HCT116 (cell line): ENCODE results near the gene DHX40. TPM values are rescaled to one million over a fixed set of nuclear protein-coding genes. Genes with fewer than 3 reads are reported as not detected.

Experiments used
- ATAC-seq: fragments of 200-7000 bp; cut with Tn5 transposase; 2 replicates; pipeline ENCODE4 v1.9.1; 2020; ENCODE audit warnings: mild to moderate bottlenecking, moderate library complexity
- BruUV-seq: library from RNA; stranded (reverse); fragments of 400-500 nt; replicated peaks from 2 replicates; lab custom pipeline; 2021; lab: Mats Ljungman, UMichigan
- CTCF ChIA-PET: fragments of 300-600 bp; sonication (Branson Sonifier 250); formaldehyde crosslinking; loops from one replicate; lab custom pipeline; 2021; ENCODE audit warnings: antibody characterized with exemption; lab: Charles Lee
- POLR2A ChIA-PET: fragments of 300-600, 350-600 bp; sonication (Branson Sonifier 250); formaldehyde crosslinking; loops from one replicate; lab custom pipeline; 2021; ENCODE audit warnings: antibody characterized with exemption; lab: Charles Lee
- RAD21 ChIA-PET, 2 experiments: fragments of 300-600 bp; sonication (Branson Sonifier 250); formaldehyde crosslinking; loops; one replicate each; lab custom pipeline; 2023; ENCODE audit warnings: low total read pairs in 2 of 2; ENCODE audit not compliant: uncharacterized antibody in 2 of 2, unreplicated experiment in 2 of 2, low non-redundant PET in 1 of 2; lab: Charles Lee
- DNase-seq: peaks from one replicate; pipeline ENCODE4 v3.0.0-alpha.2; 2010; ENCODE audit warnings: low read depth, low spot score
- H2AFZ ChIP-seq: fragments of 200-600 bp; shearing (Covaris generic), sonication (generic); 2 replicates; pipeline ENCODE4 v1.6.1; 2017; ENCODE audit warnings: low read depth, mixed run types, mixed read lengths, antibody characterized with exemption, low read length; ENCODE audit not compliant: poor library complexity, severe bottlenecking
- H3K27ac ChIP-seq: 2 replicates; pipeline ENCODE4 v1.5.1; 2012; ENCODE audit warnings: low read depth, low read length
- H3K27me3 ChIP-seq: fragments of 200-600 bp; sonication (generic); 2 replicates; pipeline ENCODE4 v1.6.1; 2016; ENCODE audit warnings: mixed run types, low read length, mixed read lengths; ENCODE audit not compliant: insufficient read depth
- H3K36me3 ChIP-seq, 2 experiments: fragments of 200-500 bp in 1 of 2; fragments of 200-600 bp in 1 of 2; sonication (Bioruptor generic) in 1 of 2; sonication (generic) in 1 of 2; 2 replicates each; pipeline versions ENCODE4 v1.5.1 to v1.6.1; 2014 to 2016; ENCODE audit warnings: low read length in 2 of 2, inconsistent platforms in 1 of 2, mixed read lengths in 1 of 2, mixed run types in 1 of 2; ENCODE audit not compliant: insufficient read depth in 2 of 2, control insufficient read depth in 1 of 2
- H3K4me1 ChIP-seq, 2 experiments: fragments of 200-600 bp in 1 of 2; sonication (generic) in 1 of 2; 2 replicates each; pipeline versions ENCODE4 v1.5.1 to v1.6.1; 2012 to 2017; ENCODE audit warnings: low read length in 2 of 2, inconsistent platforms in 1 of 2, mild to moderate bottlenecking in 1 of 2, mixed read lengths in 1 of 2, mixed run types in 1 of 2, moderate library complexity in 1 of 2; ENCODE audit not compliant: insufficient read depth in 2 of 2, control insufficient read depth in 1 of 2
- H3K4me2 ChIP-seq: fragments of 200-600 bp; sonication (generic); 2 replicates; pipeline ENCODE4 v1.6.1; 2017; ENCODE audit warnings: mixed run types, low read length, mixed read lengths
- H3K4me3 ChIP-seq, 2 experiments: fragments of 200-600 bp in 1 of 2; sonication (generic) in 1 of 2; replicated peaks in 1 of 2; 2 replicates each; pipeline ENCODE4 v1.5.1; 2011 to 2016; ENCODE audit warnings: low read length in 2 of 2, control low read depth in 1 of 2, low read depth in 1 of 2, mild to moderate bottlenecking in 1 of 2, mixed read lengths in 1 of 2, mixed run types in 1 of 2
- H3K79me2 ChIP-seq: fragments of 200-600 bp; sonication (generic); 2 replicates; pipeline ENCODE4 v1.6.1; 2017; ENCODE audit warnings: mild to moderate bottlenecking, mixed run types, low read length, moderate library complexity, mixed read lengths; ENCODE audit not compliant: insufficient read depth
- H3K9ac ChIP-seq: fragments of 200-600 bp; sonication (generic); 2 replicates; pipeline ENCODE4 v1.6.1; 2016; ENCODE audit warnings: low read length, mixed read lengths
- H3K9me2 ChIP-seq: fragments of 200-600 bp; sonication (generic), shearing (Covaris generic); 2 replicates; pipeline ENCODE4 v1.6.1; 2017; ENCODE audit warnings: mixed run types, mild to moderate bottlenecking, moderate library complexity; ENCODE audit not compliant: insufficient read depth
- H3K9me3 ChIP-seq, 2 experiments: fragments of 200-500 bp in 1 of 2; fragments of 200-600 bp in 1 of 2; sonication (Bioruptor generic) in 1 of 2; sonication (generic) in 1 of 2; 2 replicates each; pipeline ENCODE4 v1.6.1; 2014 to 2017; ENCODE audit warnings: low read length in 2 of 2, mixed read lengths in 2 of 2, inconsistent platforms in 1 of 2, low read depth in 1 of 2, mild to moderate bottlenecking in 1 of 2, mixed run types in 1 of 2, moderate library complexity in 1 of 2; ENCODE audit not compliant: control insufficient read depth in 1 of 2, insufficient read depth in 1 of 2
- H4K20me1 ChIP-seq: fragments of 200-600 bp; sonication (generic), shearing (Covaris generic); 2 replicates; pipeline ENCODE4 v1.6.1; 2017; ENCODE audit warnings: mixed run types, mild to moderate bottlenecking, moderate library complexity; ENCODE audit not compliant: insufficient read depth
- EGR1 ChIP-seq: IDR thresholded peaks from 2 replicates; pipeline ENCODE4 v1.6.1; 2012; ENCODE audit warnings: low read depth
- POLR2A ChIP-seq: IDR thresholded peaks from 2 replicates; pipeline ENCODE4 v1.7.0; 2011; ENCODE audit warnings: borderline replicate concordance; ENCODE audit not compliant: insufficient read depth, insufficient read length; ENCODE audit errors: extremely low read depth
- RAD21 ChIP-seq: IDR thresholded peaks from 2 replicates; pipeline ENCODE4 v1.6.1; 2012; ENCODE audit warnings: low read depth, mild to moderate bottlenecking
- YY1 ChIP-seq: IDR thresholded peaks from 2 replicates; pipeline ENCODE4 v1.6.1; 2011; ENCODE audit warnings: low read length, low read depth, moderate library complexity, mild to moderate bottlenecking; ENCODE audit not compliant: insufficient replicate concordance; ENCODE audit errors: extremely low read depth
- ZFX ChIP-seq: fragments of 450-650 bp; IDR thresholded peaks from 2 replicates; pipeline ENCODE4 v1.6.1; 2017
- ZNF274 ChIP-seq: fragments of 200-500 bp; sonication (Bioruptor generic); IDR thresholded peaks from 2 replicates; pipeline ENCODE4 v1.6.1; 2014; ENCODE audit warnings: mild to moderate bottlenecking, low read depth, low read length, inconsistent platforms
- intact Hi-C: fragments of 100-400 bp; cut with micrococcal nuclease; formaldehyde crosslinking; loops from 2 replicates; pipeline ENCODE4 v1.10.0; 2022
- total RNA-seq: library from RNA; stranded (reverse); gene quantifications from one replicate; pipeline ENCODE4 v1.2.1, GENCODE V29; 2021; ENCODE audit not compliant: unreplicated experiment

DHX40 gene
- total RNA-seq, 1 experiment from 2014 or later, result 58.7 TPM

- Histone ChIP-seq H3K9me3 (no peaks in the 10 kb centered on the region), H3K27me3 (peaks cover 11% of the 10 kb centered on the region; the same call in 1 of the 2 replicates), H3K4me1 (no peaks in the 10 kb centered on the region), H3K9ac (no peak overlapping the region), H3K27ac (no peak overlapping the region), H3K36me3 (no peaks in the 10 kb centered on the region), H2AFZ (no peak overlapping the region), H3K9me2 (no peaks in the 10 kb centered on the region), H3K4me3 (no peak overlapping the region), H3K4me2 (no peak overlapping the region), H4K20me1 (no peaks in the 10 kb centered on the region), H3K79me2 (no peaks in the 10 kb centered on the region)
- ChIA-PET POLR2A (no interaction called here), CTCF (interaction anchor here (0.9 kb wide), 1 partner anchor 17 kb away, joined by 4 read pairs; no protein-coding TSS in a partner anchor), RAD21 (no interaction called here)
- BruUV-seq, result no TSS peak
- ATAC-seq (no peak), DNase-seq (no peak)
- intact Hi-C loops, result no loop called here
- no peak for TF ChIP-seq POLR2A
Measured at GRCh38 chr17:59542960-59543635, 22.3 kb upstream of the DHX40 start.

- no peak overlapping the region for H3K27ac ChIP-seq
- no peak overlapping the region for H2AFZ ChIP-seq
- ATAC-seq (no peak), DNase-seq (no peak)
- H3K4me1 ChIP-seq, result no peaks in the 10 kb centered on the region
- ChIA-PET CTCF (no interaction called here), RAD21 (no interaction called here), POLR2A (no interaction called here)
- no peak overlapping the region for H3K9ac ChIP-seq
- H3K9me3 ChIP-seq, result no peaks in the 10 kb centered on the region
- no peaks in the 10 kb centered on the region for H3K9me2 ChIP-seq
- no TSS peak for BruUV-seq
- H3K36me3 ChIP-seq, result no peaks in the 10 kb centered on the region
- no peaks in the 10 kb centered on the region for H3K79me2 ChIP-seq
- H3K4me2 ChIP-seq, result no peak overlapping the region
- no peaks in the 10 kb centered on the region for H4K20me1 ChIP-seq
- 0 out of 2 replicates have a peak, but pooled peaks cover 6% of the 10 kb centered on the region for H3K27me3 ChIP-seq
- TF ChIP-seq YY1 (no peak), ZFX (no peak), ZNF274 (no peak), EGR1 (no peak), RAD21 (no peak)
- no peak overlapping the region for H3K4me3 ChIP-seq
- intact Hi-C loops, result no loop called here
Measured at GRCh38 chr17:59545942-59546341, 19.5 kb upstream of the DHX40 start.
